GM12875 (cell line): ENCODE data around the gene TOMM34.

Experiments used
- H3K4me3 ChIP-seq: one replicate; pipeline ENCODE4 v1.5.1; 2011; ENCODE audit warnings: low read depth, low read length, control low read depth
- CTCF ChIP-seq: IDR thresholded peaks from 2 replicates; pipeline ENCODE4 v1.5.1; 2011; ENCODE audit warnings: low read depth, mild to moderate bottlenecking, control low read depth, inconsistent platforms, low read length, moderate library complexity, borderline replicate concordance; ENCODE audit not compliant: insufficient read depth

TOMM34 gene

GRCh38 chr20:44955270-44955669 is 4.9 kb downstream of the TOMM34 start:
- no peak for TF ChIP-seq CTCF

GRCh38 chr20:44954211-44954610 is 6.0 kb downstream of the TOMM34 start:
- no peak overlapping the region for H3K4me3 ChIP-seq
- no peak for TF ChIP-seq CTCF

More at GRCh38 chr20:44955270-44955669, 4.9 kb downstream of the TOMM34 start:
- no peak overlapping the region for H3K4me3 ChIP-seq

- TF ChIP-seq CTCF: no peak
- H3K4me3 ChIP-seq: no peak overlapping the region
Measured at GRCh38 chr20:44952731-44953130, 7.5 kb downstream of the TOMM34 start.

- no peak for TF ChIP-seq CTCF
Measured at GRCh38 chr20:44950368-44950767, 9.8 kb downstream of the TOMM34 start.

GRCh38 chr20:44948513-44948912 is 11.7 kb downstream of the TOMM34 start:
- no peak for TF ChIP-seq CTCF
- H3K4me3 ChIP-seq: no peak overlapping the region

More at GRCh38 chr20:44950368-44950767, 9.8 kb downstream of the TOMM34 start:
- no peak overlapping the region for H3K4me3 ChIP-seq

GRCh38 chr20:44948107-44948506 is 12.1 kb downstream of the TOMM34 start:
- no peak for TF ChIP-seq CTCF
- H3K4me3 ChIP-seq: no peak overlapping the region

- no peak for TF ChIP-seq CTCF
- H3K4me3 ChIP-seq: no peak overlapping the region
Measured at GRCh38 chr20:44946271-44946852, 13.8 kb downstream of the TOMM34 start.
